Measurements from ENCODE around the gene ADAM29.
"Not testable (repeated sequence)": the region's sequence is repeated elsewhere in the genome, so short reads cannot be mapped to it uniquely, and the experiment has no call there.

The ADAM29 gene

GRCh38 chr4:174972911-174973310 is 54.8 kb downstream of the ADAM29 start:
- no peak for DNase-seq

GRCh38 chr4:174973336-174973735 is 55.2 kb downstream of the ADAM29 start:
- DNase-seq = no peak

GRCh38 chr4:174983128-174983750 is 65.1 kb downstream of the ADAM29 start:
- no peak for DNase-seq

GRCh38 chr4:174983870-174984269 is 65.7 kb downstream of the ADAM29 start:
- not testable (repeated sequence) for DNase-seq

- DNase-seq = no peak
Observed at GRCh38 chr4:174989791-174990190, 71.6 kb downstream of the ADAM29 start.

GRCh38 chr4:174993916-174994315 is 75.8 kb downstream of the ADAM29 start:
- DNase-seq = no peak

GRCh38 chr4:174996079-174996478 is 77.9 kb downstream of the ADAM29 start:
- no peak for DNase-seq

GRCh38 chr4:174999407-174999806 is 81.2 kb downstream of the ADAM29 start:
- DNase-seq = no peak

GRCh38 chr4:175017751-175018150 is 99.6 kb downstream of the ADAM29 start:
- no peak for DNase-seq

- DNase-seq = not testable (repeated sequence)
Observed at GRCh38 chr4:175019447-175019846, 101.3 kb downstream of the ADAM29 start.

Measured in right forelimb (tissue), 1 donor.